Keratinocyte (primary cell): ENCODE measurements around the gene CNTNAP2.

Source experiments
- EZH2 ChIP-seq: IDR thresholded peaks from one replicate; pipeline ENCODE4 v1.6.1; 2012; ENCODE audit warnings: inconsistent platforms, mild to moderate bottlenecking, low read length, moderate library complexity
- TF ChIP-seq, protein P1 (sequence below), 3 experiments: IDR thresholded peaks in 1 of 3; conservative IDR thresholded peaks in 1 of 3; optimal IDR thresholded peaks in 1 of 3; 2 replicates in 2 of 3; 3 replicates in 1 of 3; pipeline versions ENCODE3 to v1.5.1; 2011; ENCODE audit warnings: low read length in 3 of 3, mild to moderate bottlenecking in 3 of 3, moderate library complexity in 2 of 3, control low read depth in 1 of 3, inconsistent platforms in 1 of 3; ENCODE audit not compliant: insufficient read depth in 2 of 3; ENCODE audit errors: extremely low read depth in 1 of 3

DNA sequence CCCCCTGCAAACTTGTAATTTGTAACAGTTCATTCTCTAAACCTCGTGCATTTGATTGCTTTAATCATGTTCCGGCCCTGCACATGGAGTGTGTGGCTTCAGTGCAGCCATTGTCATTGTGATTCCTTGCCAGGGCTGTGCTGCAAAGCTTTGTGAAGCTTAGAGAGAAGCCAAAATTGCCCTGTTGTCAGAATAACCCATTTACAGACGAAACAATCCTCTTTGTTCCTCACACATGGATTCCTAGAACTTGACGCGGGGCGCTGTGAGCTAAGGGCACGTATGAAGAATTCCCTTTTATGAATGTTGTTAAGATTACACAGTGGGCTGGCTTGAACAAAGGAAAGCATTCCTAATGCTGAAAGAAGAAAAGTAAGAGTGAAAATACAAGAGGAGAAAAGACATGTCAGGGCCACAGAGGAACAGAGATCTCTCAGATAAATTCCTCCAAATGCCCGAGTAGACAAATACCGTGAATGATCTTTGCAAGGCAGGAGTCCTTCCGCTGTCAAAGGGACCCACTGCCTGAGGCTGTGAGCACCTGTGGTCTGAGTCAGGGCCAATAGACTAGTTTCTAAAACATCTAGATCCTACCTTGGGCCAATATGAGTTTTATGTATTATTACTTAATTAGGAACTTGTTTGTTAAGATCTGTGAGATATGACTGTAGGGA lies 2268.5 kb downstream of the CNTNAP2 start:
- TF ChIP-seq, protein P1, sequence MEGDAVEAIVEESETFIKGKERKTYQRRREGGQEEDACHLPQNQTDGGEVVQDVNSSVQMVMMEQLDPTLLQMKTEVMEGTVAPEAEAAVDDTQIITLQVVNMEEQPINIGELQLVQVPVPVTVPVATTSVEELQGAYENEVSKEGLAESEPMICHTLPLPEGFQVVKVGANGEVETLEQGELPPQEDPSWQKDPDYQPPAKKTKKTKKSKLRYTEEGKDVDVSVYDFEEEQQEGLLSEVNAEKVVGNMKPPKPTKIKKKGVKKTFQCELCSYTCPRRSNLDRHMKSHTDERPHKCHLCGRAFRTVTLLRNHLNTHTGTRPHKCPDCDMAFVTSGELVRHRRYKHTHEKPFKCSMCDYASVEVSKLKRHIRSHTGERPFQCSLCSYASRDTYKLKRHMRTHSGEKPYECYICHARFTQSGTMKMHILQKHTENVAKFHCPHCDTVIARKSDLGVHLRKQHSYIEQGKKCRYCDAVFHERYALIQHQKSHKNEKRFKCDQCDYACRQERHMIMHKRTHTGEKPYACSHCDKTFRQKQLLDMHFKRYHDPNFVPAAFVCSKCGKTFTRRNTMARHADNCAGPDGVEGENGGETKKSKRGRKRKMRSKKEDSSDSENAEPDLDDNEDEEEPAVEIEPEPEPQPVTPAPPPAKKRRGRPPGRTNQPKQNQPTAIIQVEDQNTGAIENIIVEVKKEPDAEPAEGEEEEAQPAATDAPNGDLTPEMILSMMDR (optimal IDR thresholded peaks at IDR 0.05 in 1 of 3, IDR thresholded peaks at IDR 0.05 in 1 of 3, conservative IDR thresholded peaks at IDR 0.05 in 1 of 3; ENCODE audit: extremely low read depth in 1 of 3, insufficient read depth in 2 of 3, low read length in 3 of 3) = no peak
- TF ChIP-seq EZH2 = no peak
